HG03039 (cell line): ENCODE results near the gene SEC63.
"Not testable (repeated sequence)": the region's sequence is repeated elsewhere in the genome, so short reads cannot be mapped to it uniquely, and the experiment has no call there.

ENCODE experiments used
- ATAC-seq: cut with Tn5 transposase; IDR thresholded peaks from one replicate; pipeline ENCODE4 v1.9.1; 2021; ENCODE audit warnings: mild to moderate bottlenecking, moderate library complexity; ENCODE audit not compliant: unreplicated experiment

Gene SEC63

DNA sequence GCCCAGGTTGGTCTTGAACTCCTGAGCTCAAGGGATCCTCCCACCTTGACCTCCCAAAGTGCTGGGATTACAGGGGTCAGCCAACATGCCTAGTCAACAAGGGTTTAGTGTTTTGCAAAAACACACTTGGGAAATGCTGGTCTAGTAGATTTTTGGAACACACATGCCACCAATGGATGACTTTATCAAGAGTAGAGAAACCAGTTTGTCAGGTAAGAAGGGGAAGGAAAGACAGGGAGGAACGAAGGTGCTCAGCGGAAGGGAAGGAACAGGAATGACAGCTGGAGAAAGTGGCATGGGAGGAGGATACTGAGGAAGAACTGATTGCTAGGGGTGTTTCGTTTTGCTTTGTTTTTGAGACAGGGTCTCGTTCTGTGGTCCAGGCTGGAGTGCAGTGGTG, 15.6 kb upstream of the SEC63 start:
- no peak for ATAC-seq

DNA sequence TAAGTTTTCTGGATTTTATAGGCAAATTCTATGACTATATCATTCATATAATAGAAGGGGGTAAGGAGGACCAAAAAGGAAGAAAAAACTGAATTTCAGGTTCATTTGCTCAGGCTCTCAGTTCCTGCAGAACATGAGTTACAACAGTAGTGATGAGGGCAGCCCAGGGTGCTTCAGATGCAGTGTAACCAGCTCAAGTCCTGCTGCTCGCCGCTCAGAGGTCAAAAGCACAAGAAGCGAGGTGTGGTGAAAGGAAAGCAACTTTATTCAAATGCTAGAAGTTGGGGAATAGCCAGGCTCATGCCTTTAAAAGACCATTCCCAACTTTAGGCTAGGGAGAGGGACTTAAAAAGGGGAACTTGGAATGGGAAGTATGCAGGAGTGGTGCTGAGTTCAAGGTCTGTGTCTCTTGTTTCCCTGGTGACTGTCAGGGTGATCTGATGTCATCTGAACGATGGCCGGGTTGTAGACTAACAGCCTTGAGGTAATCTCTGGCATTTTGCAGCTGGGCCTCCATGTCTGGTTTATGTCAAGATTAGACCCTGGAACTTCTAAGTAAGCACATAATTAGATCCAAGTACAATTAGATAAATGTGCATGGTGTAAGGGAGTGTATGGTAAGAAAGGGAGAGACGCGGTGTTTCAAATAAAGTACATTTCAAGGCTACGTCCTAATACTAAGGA, 14.5 kb upstream of the SEC63 start:
- ATAC-seq: no peak

- ATAC-seq: no peak
Measured at GRCh38 chr6:107971181-107971580, 13.2 kb upstream of the SEC63 start.

DNA sequence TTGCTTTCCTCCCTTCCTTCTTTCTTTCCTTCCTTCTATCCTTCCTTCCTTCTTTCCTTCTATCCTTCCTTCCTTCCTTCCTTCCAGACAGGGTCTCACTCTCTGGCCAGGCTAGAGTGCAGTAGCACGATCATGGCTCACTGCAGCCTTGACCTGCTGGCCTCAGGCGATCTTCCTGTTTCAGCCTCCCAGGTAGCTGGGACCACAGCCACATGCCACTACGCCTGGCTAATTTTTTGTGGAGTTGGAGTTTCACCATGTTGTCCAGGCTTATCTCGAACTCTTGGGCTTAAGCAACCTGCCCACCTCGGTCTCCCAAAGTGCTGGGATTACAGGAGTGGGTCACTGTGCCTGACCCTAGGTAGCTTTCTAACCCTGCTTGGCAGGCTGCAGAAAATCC, 12.2 kb upstream of the SEC63 start:
- no peak for ATAC-seq

- no peak for ATAC-seq
Measured at GRCh38 chr6:107968081-107968480, 10.1 kb upstream of the SEC63 start.

GRCh38 chr6:107965746-107966145, 7.7 kb upstream of the SEC63 start:
- ATAC-seq: no peak

- ATAC-seq: no peak
Measured at GRCh38 chr6:107962723-107963122, 4.7 kb upstream of the SEC63 start.

- ATAC-seq: no peak
Measured at GRCh38 chr6:107959392-107959791, 1.4 kb upstream of the SEC63 start.

GRCh38 chr6:107958689-107959362, 818 bp upstream of the SEC63 start:
- not testable (repeated sequence) for ATAC-seq

DNA sequence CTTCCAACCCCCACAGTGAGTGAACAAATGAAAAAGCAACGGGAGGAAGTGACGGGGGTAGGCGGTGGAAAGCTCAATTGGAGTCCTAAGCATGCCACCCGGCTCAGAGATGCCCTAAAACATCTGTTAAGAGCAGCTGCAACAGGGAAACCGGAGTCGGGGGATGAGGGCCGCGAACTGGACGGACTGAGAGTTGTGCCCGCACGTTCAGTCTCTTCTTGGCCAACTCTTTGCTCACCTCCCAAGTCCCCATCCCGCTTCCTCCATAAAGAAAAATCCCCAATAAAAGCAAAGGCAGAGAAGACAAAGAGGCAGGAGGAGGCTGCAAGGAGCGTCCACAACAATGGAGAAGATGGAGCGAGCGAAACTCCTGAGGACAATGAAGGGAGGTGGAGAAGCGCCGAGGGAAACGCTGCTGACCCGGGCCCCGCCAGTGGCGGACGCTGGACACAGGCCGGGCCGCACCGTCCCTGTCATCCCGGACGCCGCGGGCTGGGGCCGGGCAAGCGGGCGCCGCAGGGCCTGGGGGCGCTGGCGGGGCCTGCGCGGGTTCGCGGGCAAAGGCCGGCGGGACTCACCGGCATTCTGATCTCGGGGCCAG, 600 bp downstream of the SEC63 start:
- peak; percentile 12 for ATAC-seq

- ATAC-seq: no peak
Measured at GRCh38 chr6:107956586-107957307, 1.3 kb downstream of the SEC63 start.

DNA sequence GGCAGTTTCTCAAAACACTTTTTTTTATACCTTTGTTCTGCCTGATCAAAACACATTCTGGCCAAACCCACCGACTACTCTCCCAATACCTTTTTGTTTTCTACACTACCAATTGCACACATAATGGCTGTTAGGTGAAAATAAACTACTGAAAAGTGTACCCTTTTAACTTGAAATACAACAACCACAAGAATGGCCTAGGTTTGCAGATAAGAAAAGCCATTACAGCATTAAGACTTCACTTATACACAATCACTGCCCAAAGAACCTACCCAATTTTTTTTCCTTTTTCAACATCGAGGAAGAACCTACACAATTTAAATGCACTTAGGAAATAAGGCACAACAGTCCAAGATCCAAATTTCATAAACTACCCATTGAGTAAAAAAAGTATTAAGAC, 1.8 kb downstream of the SEC63 start:
- no peak for ATAC-seq

GRCh38 chr6:107953858-107954414, 4.1 kb downstream of the SEC63 start:
- ATAC-seq: not testable (repeated sequence)

GRCh38 chr6:107943626-107944439, 14.2 kb downstream of the SEC63 start:
- ATAC-seq: no peak

DNA sequence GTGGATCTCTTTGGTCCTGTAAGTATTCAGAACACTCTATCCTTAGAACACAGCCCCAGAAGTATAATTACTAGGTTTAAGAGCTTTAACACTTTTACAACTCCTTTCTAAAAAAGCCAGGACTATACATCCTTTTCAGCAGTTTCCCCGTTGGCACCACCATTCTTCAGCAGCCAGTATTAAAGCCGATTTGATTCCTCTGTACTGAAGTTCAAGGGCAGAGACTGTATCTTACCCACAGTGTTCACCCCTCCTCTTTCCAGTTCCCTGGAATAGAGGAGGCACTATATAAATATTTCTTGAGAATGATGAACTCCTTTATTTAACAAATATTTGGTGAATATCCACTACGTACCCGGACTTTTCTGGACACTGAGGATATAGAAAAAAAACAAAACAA, 15.9 kb downstream of the SEC63 start:
- ATAC-seq: no peak

- ATAC-seq: no peak
Measured at GRCh38 chr6:107941627-107942026, 16.4 kb downstream of the SEC63 start.

DNA sequence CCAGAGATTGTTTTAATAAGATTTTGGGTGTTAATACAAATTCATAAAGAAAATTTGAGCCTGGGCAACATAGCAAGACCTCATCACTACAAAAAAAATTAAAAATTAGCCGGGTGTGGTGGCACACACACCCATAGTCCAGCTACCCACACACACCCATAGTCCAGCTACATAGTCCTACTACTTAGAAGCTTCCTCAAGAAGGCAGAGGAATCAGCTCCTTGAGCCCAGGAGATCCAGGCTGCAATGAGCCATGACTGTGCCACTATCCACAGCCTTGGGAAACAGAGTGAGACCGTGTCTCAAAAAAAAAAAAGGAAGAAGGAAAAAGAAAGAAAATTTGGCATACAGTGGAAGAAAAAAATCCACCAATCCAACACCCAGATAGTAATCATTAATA, 16.8 kb downstream of the SEC63 start:
- no peak for ATAC-seq

- not testable (repeated sequence) for ATAC-seq
Measured at GRCh38 chr6:107936910-107937292, 21.1 kb downstream of the SEC63 start.

GRCh38 chr6:107936162-107936909, 21.7 kb downstream of the SEC63 start:
- ATAC-seq: no peak

- not testable (repeated sequence) for ATAC-seq
Measured at GRCh38 chr6:107934229-107934628, 23.8 kb downstream of the SEC63 start.
